ENCODE results near the gene C4orf51. TPM values are rescaled to one million over a fixed set of nuclear protein-coding genes. Genes with fewer than 3 reads are reported as not detected.

The C4orf51 gene
- total and polyA plus RNA-seq, 2 donors (not counting 1 experiment from before 2014, with no cell fraction given) = not detected

DNA sequence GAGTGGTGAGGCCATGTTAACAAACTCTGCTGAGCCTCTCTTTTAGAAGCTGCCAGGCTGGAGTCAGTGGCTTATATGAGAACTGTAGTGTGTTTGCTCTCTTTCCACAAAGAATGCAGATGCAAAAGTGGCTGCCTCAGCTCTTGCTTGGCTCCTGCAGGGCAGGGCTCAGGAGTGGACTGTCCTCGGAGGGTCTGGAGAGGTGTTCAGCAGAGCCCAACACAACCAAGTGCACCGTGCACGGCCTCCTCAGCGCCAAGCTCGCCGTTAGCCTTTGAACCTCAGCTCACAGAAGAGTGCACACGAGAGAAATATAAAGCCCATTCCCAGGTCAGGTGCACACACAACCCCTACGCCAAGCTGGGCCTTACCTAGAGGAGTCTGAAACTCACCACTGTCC lies 82.8 kb downstream of the C4orf51 start:
- Histone ChIP-seq H3K27ac (ENCODE audit: insufficient read depth, low read length) (no peak overlapping the region), H3K9ac (ENCODE audit: insufficient read depth, low read length) (no peak overlapping the region), H3K4me1 (ENCODE audit: control insufficient read depth, extremely low read depth, insufficient read depth, low read length) (no peaks in the 10 kb centered on the region), H3K4me3 (replicated peaks in 1 of 4; ENCODE audit: control extremely low read depth in 1 of 4, insufficient read depth in 1 of 4, low read depth in 3 of 4, low read length in 4 of 4) (no peak overlapping the region), H4K20me1 (ENCODE audit: control insufficient read depth, extremely low read depth, insufficient read depth, low read length) (no peaks in the 10 kb centered on the region), H3K79me2 (ENCODE audit: control insufficient read depth, insufficient read depth, low read length) (no peaks in the 10 kb centered on the region), H3K36me3 (ENCODE audit: control insufficient read depth, insufficient read depth, low read length) (peaks cover 2% of the 10 kb centered on the region), H3K4me2 (ENCODE audit: extremely low read depth, insufficient read depth, low read length) (no peak overlapping the region), H2AFZ (ENCODE audit: low read length) (no peak overlapping the region), H3K9me3 (ENCODE audit: control insufficient read depth, insufficient read depth, low read depth, low read length) (no peaks in the 10 kb centered on the region), H3K27me3 (ENCODE audit: control insufficient read depth, insufficient read depth, low read length) (no peaks in the 10 kb centered on the region)
- DNase-seq (ENCODE audit: low read depth in 2 of 2) = no peak
- TF ChIP-seq CTCF (conservative IDR thresholded peaks at IDR 0.05 in 1 of 2, IDR thresholded peaks at IDR 0.05 in 1 of 2; ENCODE audit: low read depth in 1 of 2, low read length in 2 of 2) (no peak), EZH2 (IDR thresholded peaks at IDR 0.05; ENCODE audit: low read length, missing control alignments) (no peak)

GRCh38 chr4:145763399-145763798 lies 83.5 kb downstream of the C4orf51 start:
- no peak overlapping the region for H3K4me3 ChIP-seq (replicated peaks in 1 of 4; ENCODE audit: control extremely low read depth in 1 of 4, insufficient read depth in 1 of 4, low read depth in 3 of 4, low read length in 4 of 4)
- TF ChIP-seq CTCF (conservative IDR thresholded peaks at IDR 0.05 in 1 of 2, IDR thresholded peaks at IDR 0.05 in 1 of 2; ENCODE audit: low read depth in 1 of 2, low read length in 2 of 2) (no peak), EZH2 (IDR thresholded peaks at IDR 0.05; ENCODE audit: low read length, missing control alignments) (no peak)
- no peaks in the 10 kb centered on the region for H3K79me2 ChIP-seq (ENCODE audit: control insufficient read depth, insufficient read depth, low read length)
- DNase-seq (ENCODE audit: low read depth in 2 of 2) = no peak
- peaks cover 2% of the 10 kb centered on the region for H3K36me3 ChIP-seq (ENCODE audit: control insufficient read depth, insufficient read depth, low read length)
- no peak overlapping the region for H3K9ac ChIP-seq (ENCODE audit: insufficient read depth, low read length)
- H3K9me3 ChIP-seq (ENCODE audit: control insufficient read depth, insufficient read depth, low read depth, low read length) = no peaks in the 10 kb centered on the region
- no peak overlapping the region for H3K27ac ChIP-seq (ENCODE audit: insufficient read depth, low read length)
- no peaks in the 10 kb centered on the region for H4K20me1 ChIP-seq (ENCODE audit: control insufficient read depth, extremely low read depth, insufficient read depth, low read length)
- no peaks in the 10 kb centered on the region for H3K27me3 ChIP-seq (ENCODE audit: control insufficient read depth, insufficient read depth, low read length)
- H3K4me2 ChIP-seq (ENCODE audit: extremely low read depth, insufficient read depth, low read length) = no peak overlapping the region
- no peaks in the 10 kb centered on the region for H3K4me1 ChIP-seq (ENCODE audit: control insufficient read depth, extremely low read depth, insufficient read depth, low read length)
- no peak overlapping the region for H2AFZ ChIP-seq (ENCODE audit: low read length)

- H3K9ac ChIP-seq (ENCODE audit: insufficient read depth, low read length) = no peak overlapping the region
- H2AFZ ChIP-seq (ENCODE audit: low read length) = no peak overlapping the region
- no peaks in the 10 kb centered on the region for H3K4me1 ChIP-seq (ENCODE audit: control insufficient read depth, extremely low read depth, insufficient read depth, low read length)
- no peaks in the 10 kb centered on the region for H3K79me2 ChIP-seq (ENCODE audit: control insufficient read depth, insufficient read depth, low read length)
- TF ChIP-seq EZH2 (IDR thresholded peaks at IDR 0.05; ENCODE audit: low read length, missing control alignments) (no peak), CTCF (conservative IDR thresholded peaks at IDR 0.05 in 1 of 2, IDR thresholded peaks at IDR 0.05 in 1 of 2; ENCODE audit: low read depth in 1 of 2, low read length in 2 of 2) (no peak)
- H3K9me3 ChIP-seq (ENCODE audit: control insufficient read depth, insufficient read depth, low read depth, low read length) = no peaks in the 10 kb centered on the region
- DNase-seq (ENCODE audit: low read depth in 2 of 2) = no peak
- H3K27ac ChIP-seq (ENCODE audit: insufficient read depth, low read length) = no peak overlapping the region
- no peak overlapping the region for H3K4me2 ChIP-seq (ENCODE audit: extremely low read depth, insufficient read depth, low read length)
- no peaks in the 10 kb centered on the region for H3K27me3 ChIP-seq (ENCODE audit: control insufficient read depth, insufficient read depth, low read length)
- peaks cover 2% of the 10 kb centered on the region for H3K36me3 ChIP-seq (ENCODE audit: control insufficient read depth, insufficient read depth, low read length)
- no peaks in the 10 kb centered on the region for H4K20me1 ChIP-seq (ENCODE audit: control insufficient read depth, extremely low read depth, insufficient read depth, low read length)
- H3K4me3 ChIP-seq (replicated peaks in 1 of 4; ENCODE audit: control extremely low read depth in 1 of 4, insufficient read depth in 1 of 4, low read depth in 3 of 4, low read length in 4 of 4) = no peak overlapping the region
Observed at GRCh38 chr4:145766273-145766672, 86.3 kb downstream of the C4orf51 start.

Measured in fibroblast of lung (primary cell).